Measurements from ENCODE around the gene AASDH. TPM values are rescaled to one million over a fixed set of nuclear protein-coding genes. Genes with fewer than 3 reads are reported as not detected.
A peak's percentile ranks its signal among the peaks of the same experiment; 100 is the strongest.

The AASDH gene
- total RNA-seq, 1 donor from 2014 or later: 9.6 TPM

GRCh38 chr4:56310401-56311125 lies 76.7 kb downstream of the AASDH start:
- DNase-seq (ENCODE audit: low spot score): no peak
- H3K27me3 Mint-ChIP-seq (ENCODE audit: unreplicated experiment): peaks cover 12% of the 10 kb centered on the region
- H3K4me1 Mint-ChIP-seq (ENCODE audit: unreplicated experiment): no peaks in the 10 kb centered on the region
- H3K27ac Mint-ChIP-seq (ENCODE audit: unreplicated experiment): no peak overlapping the region
- peaks cover 41% of the 10 kb centered on the region for H3K36me3 Mint-ChIP-seq (ENCODE audit: low read depth, unreplicated experiment)
- no peaks in the 10 kb centered on the region for H3K9me3 Mint-ChIP-seq (ENCODE audit: unreplicated experiment)
- no peak overlapping the region for H3K4me3 Mint-ChIP-seq (ENCODE audit: unreplicated experiment)
- TF ChIP-seq CTCF (IDR thresholded peaks at IDR 0.05; ENCODE audit: unreplicated experiment): no peak

- no peak for DNase-seq (ENCODE audit: low spot score)
- Mint-ChIP-seq H3K27ac (ENCODE audit: unreplicated experiment) (no peak overlapping the region), H3K36me3 (ENCODE audit: low read depth, unreplicated experiment) (peaks cover 29% of the 10 kb centered on the region), H3K4me3 (ENCODE audit: unreplicated experiment) (no peak overlapping the region), H3K4me1 (ENCODE audit: unreplicated experiment) (no peaks in the 10 kb centered on the region), H3K9me3 (ENCODE audit: unreplicated experiment) (no peaks in the 10 kb centered on the region), H3K27me3 (ENCODE audit: unreplicated experiment) (peaks cover 6% of the 10 kb centered on the region)
- no peak for TF ChIP-seq CTCF (IDR thresholded peaks at IDR 0.05; ENCODE audit: unreplicated experiment)
Measured at GRCh38 chr4:56308384-56308783, 78.9 kb downstream of the AASDH start.

- Mint-ChIP-seq H3K9me3 (ENCODE audit: unreplicated experiment) (no peaks in the 10 kb centered on the region), H3K4me3 (ENCODE audit: unreplicated experiment) (no peak overlapping the region), H3K27ac (ENCODE audit: unreplicated experiment) (no peak overlapping the region), H3K4me1 (ENCODE audit: unreplicated experiment) (no peaks in the 10 kb centered on the region), H3K27me3 (ENCODE audit: unreplicated experiment) (peaks cover 6% of the 10 kb centered on the region), H3K36me3 (ENCODE audit: low read depth, unreplicated experiment) (peaks cover 19% of the 10 kb centered on the region)
- TF ChIP-seq CTCF (IDR thresholded peaks at IDR 0.05; ENCODE audit: unreplicated experiment): no peak
- no peak for DNase-seq (ENCODE audit: low spot score)
Measured at GRCh38 chr4:56307423-56307822, 79.9 kb downstream of the AASDH start.

GRCh38 chr4:56305390-56305789 lies 81.9 kb downstream of the AASDH start:
- no peak for TF ChIP-seq CTCF (IDR thresholded peaks at IDR 0.05; ENCODE audit: unreplicated experiment)
- no peak for DNase-seq (ENCODE audit: low spot score)
- H3K27me3 Mint-ChIP-seq (ENCODE audit: unreplicated experiment): peaks cover 6% of the 10 kb centered on the region
- peak overlapping the region; percentile 52 for H3K27ac Mint-ChIP-seq (ENCODE audit: unreplicated experiment)
- peaks cover 18% of the 10 kb centered on the region for H3K36me3 Mint-ChIP-seq (ENCODE audit: low read depth, unreplicated experiment)
- H3K9me3 Mint-ChIP-seq (ENCODE audit: unreplicated experiment): no peaks in the 10 kb centered on the region
- H3K4me3 Mint-ChIP-seq (ENCODE audit: unreplicated experiment): no peak overlapping the region
- no peaks in the 10 kb centered on the region for H3K4me1 Mint-ChIP-seq (ENCODE audit: unreplicated experiment)

- Mint-ChIP-seq H3K9me3 (ENCODE audit: unreplicated experiment) (no peaks in the 10 kb centered on the region), H3K4me1 (ENCODE audit: unreplicated experiment) (no peaks in the 10 kb centered on the region), H3K36me3 (ENCODE audit: low read depth, unreplicated experiment) (peaks cover 14% of the 10 kb centered on the region), H3K27me3 (ENCODE audit: unreplicated experiment) (peaks cover 3% of the 10 kb centered on the region), H3K4me3 (ENCODE audit: unreplicated experiment) (peak overlapping the region; percentile 8), H3K27ac (ENCODE audit: unreplicated experiment) (no peak overlapping the region)
- DNase-seq (ENCODE audit: low spot score): no peak
- no peak for TF ChIP-seq CTCF (IDR thresholded peaks at IDR 0.05; ENCODE audit: unreplicated experiment)
Measured at GRCh38 chr4:56303921-56304320, 83.4 kb downstream of the AASDH start.

Measured in endothelial cell (in vitro differentiated cells).